Fibroblast of lung (primary cell): ENCODE measurements around the gene ARFGAP3.

Experiments used
- EZH2 ChIP-seq: IDR thresholded peaks from 2 replicates; pipeline ENCODE4 v1.5.1; 2012; ENCODE audit warnings: low read length, control low read depth, mild to moderate bottlenecking; ENCODE audit errors: missing control alignments
- TF ChIP-seq, protein P1 (sequence below), 2 donors: IDR thresholded peaks in 1 of 2; conservative IDR thresholded peaks in 1 of 2; 1 replicate in 1 of 2; 2 replicates in 1 of 2; pipeline ENCODE4 v1.5.1; 2011 to 2012; ENCODE audit warnings: low read length in 2 of 2, control low read depth in 1 of 2, inconsistent platforms in 1 of 2, low read depth in 1 of 2, mild to moderate bottlenecking in 1 of 2

DNA sequence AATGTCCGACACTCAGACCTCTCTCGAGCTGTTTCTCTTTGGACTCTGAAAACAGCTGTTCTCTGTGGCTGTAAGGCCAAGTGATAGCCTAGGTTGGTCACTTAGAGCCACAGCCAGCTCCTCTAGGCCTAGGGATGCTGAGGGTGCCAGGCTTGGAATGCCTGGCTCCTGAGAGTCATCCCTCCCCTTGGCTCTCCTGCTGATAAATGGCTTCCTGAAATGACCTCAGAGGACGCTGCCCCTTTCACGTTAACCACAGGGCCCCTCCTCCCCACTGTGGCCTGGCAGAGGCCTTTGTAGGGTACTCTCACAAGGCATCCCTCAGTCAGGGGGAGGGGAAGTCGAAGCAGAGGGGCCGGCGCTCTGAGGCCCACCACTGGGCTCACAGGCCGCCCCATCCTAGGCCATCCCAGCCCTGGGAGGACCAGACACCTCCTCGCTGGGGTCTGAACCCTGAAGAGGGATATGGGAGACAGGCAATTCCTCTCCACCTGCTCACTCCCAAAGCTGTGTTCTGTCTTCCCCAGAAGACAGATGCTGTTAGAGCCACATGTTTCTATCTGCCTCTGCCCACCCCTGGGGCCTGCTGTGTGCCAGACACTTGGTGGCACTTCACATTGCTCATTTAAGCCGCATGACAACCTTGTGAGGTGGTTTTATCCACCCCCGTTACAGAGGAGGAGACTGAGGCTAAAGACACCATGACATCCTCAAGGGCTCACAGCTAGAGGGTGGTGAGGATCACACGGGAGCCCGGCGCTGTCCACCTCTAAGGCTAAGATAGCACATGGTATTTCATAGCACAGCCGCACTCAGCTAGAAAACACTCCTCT lies 50.9 kb downstream of the ARFGAP3 start:
- TF ChIP-seq, protein P1, sequence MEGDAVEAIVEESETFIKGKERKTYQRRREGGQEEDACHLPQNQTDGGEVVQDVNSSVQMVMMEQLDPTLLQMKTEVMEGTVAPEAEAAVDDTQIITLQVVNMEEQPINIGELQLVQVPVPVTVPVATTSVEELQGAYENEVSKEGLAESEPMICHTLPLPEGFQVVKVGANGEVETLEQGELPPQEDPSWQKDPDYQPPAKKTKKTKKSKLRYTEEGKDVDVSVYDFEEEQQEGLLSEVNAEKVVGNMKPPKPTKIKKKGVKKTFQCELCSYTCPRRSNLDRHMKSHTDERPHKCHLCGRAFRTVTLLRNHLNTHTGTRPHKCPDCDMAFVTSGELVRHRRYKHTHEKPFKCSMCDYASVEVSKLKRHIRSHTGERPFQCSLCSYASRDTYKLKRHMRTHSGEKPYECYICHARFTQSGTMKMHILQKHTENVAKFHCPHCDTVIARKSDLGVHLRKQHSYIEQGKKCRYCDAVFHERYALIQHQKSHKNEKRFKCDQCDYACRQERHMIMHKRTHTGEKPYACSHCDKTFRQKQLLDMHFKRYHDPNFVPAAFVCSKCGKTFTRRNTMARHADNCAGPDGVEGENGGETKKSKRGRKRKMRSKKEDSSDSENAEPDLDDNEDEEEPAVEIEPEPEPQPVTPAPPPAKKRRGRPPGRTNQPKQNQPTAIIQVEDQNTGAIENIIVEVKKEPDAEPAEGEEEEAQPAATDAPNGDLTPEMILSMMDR (conservative IDR thresholded peaks at IDR 0.05 in 1 of 2, IDR thresholded peaks at IDR 0.05 in 1 of 2; ENCODE audit: low read depth in 1 of 2, low read length in 2 of 2), result no peak
- no peak for TF ChIP-seq EZH2
